GM19372 (cell line): ENCODE results near the gene UFSP2.
"Not testable (repeated sequence)": the region's sequence is repeated elsewhere in the genome, so short reads cannot be mapped to it uniquely, and the experiment has no call there.

Source experiments
- ATAC-seq: cut with Tn5 transposase; IDR thresholded peaks from one replicate; pipeline ENCODE4 v1.9.1; 2021; ENCODE audit warnings: mild to moderate bottlenecking, low read depth, moderate library complexity; ENCODE audit not compliant: unreplicated experiment

Gene UFSP2

DNA sequence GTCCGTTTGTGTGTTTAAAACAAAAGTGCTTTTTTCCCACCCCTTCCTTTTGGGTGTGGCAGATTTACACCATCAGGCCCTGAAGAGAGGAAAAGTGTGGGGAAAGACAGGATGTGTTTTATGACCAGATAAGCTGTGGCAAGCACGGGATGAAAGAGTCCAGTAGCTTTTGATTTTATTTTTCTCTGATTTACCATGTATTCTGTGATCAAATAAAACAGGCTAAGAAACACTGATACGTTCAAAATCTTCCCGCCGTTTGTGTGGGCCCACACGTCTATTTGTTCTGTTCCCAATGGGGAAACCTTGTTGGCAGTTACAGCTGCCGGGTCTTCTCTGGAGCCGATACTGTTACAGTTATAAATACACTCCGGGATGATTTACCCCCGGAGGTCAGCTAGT lies 40.8 kb downstream of the UFSP2 start:
- ATAC-seq: no peak

DNA sequence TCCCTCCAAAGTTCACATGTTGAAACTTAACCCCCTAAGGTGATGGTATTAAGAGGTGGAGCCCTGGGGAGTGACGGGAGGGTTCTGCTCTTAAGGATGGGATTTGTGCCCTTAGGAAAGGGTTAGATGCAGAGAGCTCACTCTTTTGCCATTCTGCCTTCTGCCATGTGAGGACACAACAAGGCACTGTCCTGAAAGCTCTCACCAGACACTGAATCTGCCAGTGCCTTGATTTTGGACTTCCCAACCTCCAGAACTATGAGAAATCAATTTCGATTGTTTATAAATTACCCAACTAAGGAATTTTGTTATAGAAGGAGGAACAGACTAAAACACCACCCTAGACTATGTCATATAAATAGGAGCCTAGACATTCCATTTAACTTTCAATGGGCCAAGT lies 41.7 kb downstream of the UFSP2 start:
- no peak for ATAC-seq

GRCh38 chr4:185383451-185383850 lies 42.3 kb downstream of the UFSP2 start:
- ATAC-seq: no peak

DNA sequence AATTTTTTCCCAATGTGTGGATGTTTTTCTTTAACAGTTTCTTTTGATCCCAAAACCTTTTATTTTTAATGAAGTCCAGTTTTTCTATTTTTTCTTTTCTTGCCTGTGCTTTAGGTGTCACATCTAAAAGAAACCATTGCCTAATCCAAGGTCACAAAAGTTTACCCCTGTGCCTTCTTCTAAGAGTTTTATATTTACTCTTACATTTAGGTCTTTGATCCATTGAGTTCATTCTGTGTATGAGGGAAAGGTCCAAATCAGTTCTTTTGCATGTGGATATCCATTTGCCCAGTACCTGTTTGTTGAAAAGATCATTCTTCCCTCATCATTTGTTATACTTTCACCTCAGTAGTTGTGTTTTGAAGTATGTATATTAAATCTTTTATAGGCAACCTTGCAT lies 43.0 kb downstream of the UFSP2 start:
- ATAC-seq: no peak

- no peak for ATAC-seq
Measured at GRCh38 chr4:185381288-185382196, 44.2 kb downstream of the UFSP2 start.

- no peak for ATAC-seq
Measured at GRCh38 chr4:185380320-185380719, 45.4 kb downstream of the UFSP2 start.

- no peak for ATAC-seq
Measured at GRCh38 chr4:185379326-185380295, 46.2 kb downstream of the UFSP2 start.

DNA sequence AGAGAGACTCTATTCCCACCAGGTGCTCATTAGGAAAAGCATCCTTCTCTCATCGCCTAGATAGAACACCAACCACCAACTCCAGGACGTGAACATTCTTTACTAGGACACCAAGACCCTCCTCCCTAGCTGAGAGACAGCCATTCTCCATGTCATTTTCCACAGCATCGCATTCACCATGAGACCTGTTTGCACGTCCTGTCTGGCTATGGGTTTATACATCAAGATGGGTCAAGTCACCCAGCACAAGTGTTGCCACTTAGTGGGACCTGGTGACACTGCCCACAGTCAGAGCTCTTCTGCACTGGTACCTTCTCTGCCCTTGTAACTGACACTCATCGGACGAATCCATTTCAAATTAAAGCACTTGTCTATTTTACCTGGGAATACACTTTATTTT lies 47.5 kb downstream of the UFSP2 start:
- ATAC-seq: no peak

DNA sequence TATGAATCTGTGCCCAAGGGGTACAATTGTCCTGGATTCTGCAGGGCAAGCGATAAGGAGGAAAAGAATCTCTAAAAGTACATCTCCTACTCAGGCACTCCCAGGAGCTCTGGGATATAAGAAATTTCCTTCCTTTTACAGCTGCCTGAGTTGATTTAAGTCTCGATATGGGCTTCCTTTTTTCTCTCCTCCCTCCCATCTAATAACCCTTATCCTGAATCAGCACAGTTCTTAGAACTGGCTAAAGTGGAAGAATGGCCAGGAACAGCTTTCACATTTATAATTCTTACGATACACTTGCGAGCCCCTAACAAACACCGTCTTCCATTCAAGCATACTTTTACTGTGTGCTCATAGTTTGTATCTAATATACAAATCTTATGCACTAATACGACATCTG lies 51.2 kb downstream of the UFSP2 start:
- no peak for ATAC-seq

GRCh38 chr4:185374027-185374426 lies 51.7 kb downstream of the UFSP2 start:
- no peak for ATAC-seq

DNA sequence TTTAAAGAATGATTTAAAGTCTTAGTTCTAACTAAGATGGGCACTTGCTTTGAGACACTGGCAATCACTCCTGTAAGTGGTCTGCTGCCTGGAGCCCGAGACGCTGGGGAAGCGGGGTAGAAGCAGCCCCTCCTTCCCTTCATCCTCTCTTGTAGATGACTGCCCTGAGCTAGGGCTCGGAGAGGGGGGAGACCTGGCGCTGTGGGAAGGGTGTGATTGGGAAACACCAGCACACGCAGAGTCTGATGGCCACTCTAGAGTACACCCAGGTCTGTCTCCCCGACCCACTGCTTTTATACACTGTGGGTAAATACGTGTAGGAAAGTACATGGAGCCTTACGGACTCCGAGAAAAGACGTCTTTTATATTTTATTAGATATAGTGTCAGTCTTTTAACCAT lies 54.1 kb downstream of the UFSP2 start:
- no peak for ATAC-seq

DNA sequence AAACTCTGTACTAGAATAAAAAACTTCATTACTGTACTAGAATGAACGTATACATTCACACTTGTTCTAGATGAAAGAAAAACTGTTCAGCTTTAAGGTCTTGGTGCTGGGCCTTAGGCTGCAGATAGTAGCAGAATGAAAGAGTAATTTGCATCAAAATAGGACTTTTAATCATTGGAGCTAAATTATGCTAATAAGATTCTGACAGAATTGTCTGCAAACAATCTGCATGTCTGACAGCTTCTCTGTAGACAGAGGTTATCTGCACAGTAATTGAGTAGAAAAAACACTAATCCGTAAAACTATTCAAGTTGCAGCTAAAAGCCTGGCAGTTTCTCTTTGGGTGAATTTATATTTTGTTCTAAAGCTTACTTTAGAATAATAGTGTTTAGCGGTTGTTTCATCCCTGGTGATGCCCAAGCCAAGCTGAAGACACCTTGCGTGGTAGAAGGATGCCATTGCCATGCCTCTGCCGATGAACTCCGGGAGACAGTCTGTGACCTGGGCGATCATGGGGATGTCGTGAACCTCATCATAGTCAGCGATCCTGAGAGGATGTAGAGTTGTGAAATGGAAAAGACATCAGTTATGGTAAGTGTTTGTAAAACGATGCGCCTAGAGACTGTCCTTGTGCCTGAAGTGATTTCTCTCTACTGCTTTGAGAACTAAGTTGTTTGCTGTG lies 55.4 kb downstream of the UFSP2 start:
- ATAC-seq: no peak

- ATAC-seq: no peak
Measured at GRCh38 chr4:185369731-185370130, 56.0 kb downstream of the UFSP2 start.

- ATAC-seq: no peak
Measured at GRCh38 chr4:185364886-185365285, 60.9 kb downstream of the UFSP2 start.

DNA sequence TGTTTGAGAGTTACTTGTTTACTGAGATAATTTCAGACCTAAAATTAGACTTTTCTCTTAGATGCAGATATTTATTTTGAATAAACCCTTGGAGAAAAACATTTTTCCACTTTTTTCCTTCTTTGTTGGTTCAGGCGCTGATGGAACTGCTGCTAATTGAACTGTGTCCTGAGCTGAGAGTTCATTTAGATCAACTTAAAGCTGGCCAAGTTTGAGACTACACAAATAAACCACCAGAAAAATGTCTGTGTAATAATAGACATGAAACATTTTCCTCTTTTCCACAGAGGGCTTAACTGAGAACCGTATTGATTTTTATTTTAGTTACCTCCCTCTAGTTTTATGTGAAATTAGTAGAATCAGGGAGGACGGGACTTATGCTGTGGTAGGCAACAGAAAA lies 62.5 kb downstream of the UFSP2 start:
- ATAC-seq: no peak

DNA sequence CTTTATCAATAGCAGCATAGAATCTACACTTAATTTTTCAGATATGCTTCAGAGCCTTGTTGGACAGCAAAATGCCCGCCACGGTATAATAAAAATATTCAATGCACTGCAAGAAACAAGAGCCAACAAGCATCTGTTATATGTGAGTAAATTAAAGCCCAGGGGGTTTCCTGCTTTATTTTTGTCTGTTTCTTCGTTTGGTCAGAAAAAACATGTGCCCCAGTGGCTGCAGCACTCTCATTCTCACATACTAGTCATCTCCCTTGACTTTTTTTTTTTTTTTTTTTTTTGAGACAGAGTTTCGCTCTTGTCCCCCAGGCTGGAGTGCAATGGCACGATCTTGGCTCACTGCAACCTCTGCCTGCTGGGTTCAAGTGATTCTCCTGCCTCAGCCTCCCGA lies 63.2 kb downstream of the UFSP2 start:
- ATAC-seq: not testable (repeated sequence)

DNA sequence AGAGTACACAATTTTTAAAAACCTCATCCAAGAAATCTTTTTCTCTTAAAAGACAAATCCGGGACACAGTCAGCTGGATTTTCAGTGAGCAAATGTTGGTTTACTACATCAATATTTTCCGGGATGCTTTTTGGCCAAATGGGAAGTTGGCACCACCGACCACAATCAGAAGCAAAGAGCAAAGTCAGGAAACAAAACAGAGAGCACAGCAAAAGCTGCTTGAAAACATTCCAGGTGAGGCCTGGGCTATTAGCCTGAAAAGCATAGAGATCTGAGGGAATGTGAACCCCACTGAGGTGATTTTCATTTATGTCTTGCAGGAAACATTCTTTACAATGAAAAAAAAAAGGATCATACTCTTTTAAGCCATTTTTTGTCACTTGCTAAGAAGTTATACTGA lies 63.9 kb downstream of the UFSP2 start:
- ATAC-seq: no peak

DNA sequence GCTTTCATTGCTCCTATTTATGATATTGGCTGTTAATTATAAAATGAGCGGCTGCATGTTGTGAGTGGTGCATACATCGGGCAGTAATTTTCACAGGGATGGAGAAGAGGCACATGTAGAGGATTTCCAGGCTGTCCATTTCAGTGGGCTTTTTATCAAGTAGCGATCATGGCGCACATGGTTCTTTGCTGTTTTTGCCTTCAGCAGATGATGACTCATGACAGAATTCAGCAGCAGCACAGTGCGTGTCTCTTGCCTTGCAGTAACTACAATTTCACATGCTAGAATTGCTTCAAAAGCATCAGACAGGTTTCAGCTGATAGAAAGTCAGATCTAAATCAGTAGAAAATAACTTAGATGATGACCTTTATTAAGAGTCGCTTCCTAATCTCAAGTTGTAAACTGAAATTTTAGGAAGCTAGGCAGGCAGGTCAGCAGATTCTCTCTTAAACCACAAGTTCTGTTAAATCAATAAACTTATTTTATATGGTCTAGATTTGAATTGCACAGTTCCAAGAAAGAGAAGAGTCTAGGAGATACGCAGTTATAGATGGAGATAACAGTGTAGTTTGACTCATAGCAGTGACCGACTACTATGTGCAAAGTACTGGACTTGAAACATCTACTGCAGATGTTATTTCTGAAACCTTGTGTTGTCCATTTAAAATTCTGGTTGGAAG lies 65.9 kb downstream of the UFSP2 start:
- no peak for ATAC-seq

DNA sequence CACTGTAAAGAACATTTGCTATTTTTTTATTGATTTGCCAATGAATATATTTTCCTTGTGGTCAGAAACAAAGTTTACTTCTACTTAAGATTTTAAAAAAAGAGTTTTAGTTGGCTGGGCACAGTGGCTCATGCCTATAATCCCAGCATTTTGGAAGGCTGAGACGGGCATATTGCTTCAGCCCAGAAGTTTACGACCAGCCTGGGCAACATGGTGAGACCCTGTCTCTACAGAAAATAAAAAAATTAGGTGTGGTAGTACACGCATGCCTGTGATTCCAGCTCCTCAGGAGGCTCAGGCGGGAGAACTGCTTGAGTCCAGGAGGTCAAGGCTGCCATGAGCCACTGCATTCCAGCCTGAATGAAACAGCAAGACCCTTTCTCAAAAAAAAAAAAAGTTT lies 66.8 kb downstream of the UFSP2 start:
- no peak for ATAC-seq

- ATAC-seq: no peak
Measured at GRCh38 chr4:185358514-185358913, 67.2 kb downstream of the UFSP2 start.
